Activated naive CD8-positive, alpha-beta T cell treated with anti-CD3 and anti-CD28 coated beads, Interleukin-2, amount 50 U/mL, for 24 hours (primary cell): ENCODE results near the gene SLCO4A1.
"Not testable (repeated sequence)": the region's sequence is repeated elsewhere in the genome, so short reads cannot be mapped to it uniquely, and the experiment has no call there.

Experiments used
- ATAC-seq: fragments of 150-1000 bp; cut with Tn5 transposase; one replicate; pipeline ENCODE4 v1.10.0; 2021
- DNase-seq: peaks from one replicate; pipeline ENCODE4 v3.0.0; 2021
- H3K27ac Mint-ChIP-seq: one replicate; pipeline ENCODE4 v1.8.0; 2021; ENCODE audit warnings: mild to moderate bottlenecking, mixed read lengths
- H3K27me3 Mint-ChIP-seq: one replicate; pipeline ENCODE4 v1.8.0; 2021; ENCODE audit warnings: mixed read lengths
- H3K36me3 Mint-ChIP-seq: one replicate; pipeline ENCODE4 v1.8.0; 2021; ENCODE audit warnings: low read depth, mixed read lengths
- H3K4me1 Mint-ChIP-seq: one replicate; pipeline ENCODE4 v1.8.0; 2021; ENCODE audit warnings: mixed read lengths
- H3K4me3 Mint-ChIP-seq: one replicate; pipeline ENCODE4 v1.8.0; 2021; ENCODE audit warnings: mild to moderate bottlenecking, moderate library complexity, mixed read lengths
- H3K9me3 Mint-ChIP-seq: one replicate; pipeline ENCODE4 v1.8.0; 2021; ENCODE audit warnings: mixed read lengths

The SLCO4A1 gene

GRCh38 chr20:62623488-62624324 is 18.6 kb upstream of the SLCO4A1 start:
- ATAC-seq (peak; percentile 83), DNase-seq (peak; percentile 95)
- peak overlapping the region; percentile 68 for H3K4me3 Mint-ChIP-seq
- no peaks in the 10 kb centered on the region for H3K9me3 Mint-ChIP-seq
- no peaks in the 10 kb centered on the region for H3K27me3 Mint-ChIP-seq
- peaks cover 51% of the 10 kb centered on the region for H3K4me1 Mint-ChIP-seq
- no peaks in the 10 kb centered on the region for H3K36me3 Mint-ChIP-seq
- H3K27ac Mint-ChIP-seq = peak overlapping the region; percentile 98

GRCh38 chr20:62624325-62624690 is 18.0 kb upstream of the SLCO4A1 start:
- Mint-ChIP-seq H3K36me3 (no peaks in the 10 kb centered on the region), H3K4me1 (peaks cover 46% of the 10 kb centered on the region), H3K27ac (no peak overlapping the region), H3K9me3 (no peaks in the 10 kb centered on the region), H3K27me3 (no peaks in the 10 kb centered on the region), H3K4me3 (no peak overlapping the region)
- ATAC-seq = no peak
- DNase-seq = peak; percentile 21

- no peaks in the 10 kb centered on the region for H3K36me3 Mint-ChIP-seq
- DNase-seq (no peak), ATAC-seq (no peak)
- H3K9me3 Mint-ChIP-seq = no peaks in the 10 kb centered on the region
- no peak overlapping the region for H3K27ac Mint-ChIP-seq
- H3K4me3 Mint-ChIP-seq = no peak overlapping the region
- H3K4me1 Mint-ChIP-seq = peaks cover 43% of the 10 kb centered on the region
- H3K27me3 Mint-ChIP-seq = no peaks in the 10 kb centered on the region
Measured at GRCh38 chr20:62624719-62625453, 17.4 kb upstream of the SLCO4A1 start.

- Mint-ChIP-seq H3K27ac (no peak overlapping the region), H3K36me3 (no peaks in the 10 kb centered on the region), H3K4me1 (peaks cover 38% of the 10 kb centered on the region), H3K27me3 (no peaks in the 10 kb centered on the region), H3K9me3 (no peaks in the 10 kb centered on the region), H3K4me3 (no peak overlapping the region)
- DNase-seq (no peak), ATAC-seq (no peak)
Measured at GRCh38 chr20:62625516-62625915, 16.8 kb upstream of the SLCO4A1 start.

- H3K27me3 Mint-ChIP-seq = no peaks in the 10 kb centered on the region
- H3K27ac Mint-ChIP-seq = no peak overlapping the region
- H3K9me3 Mint-ChIP-seq = no peaks in the 10 kb centered on the region
- DNase-seq = no peak
- no peak for ATAC-seq
- no peaks in the 10 kb centered on the region for H3K36me3 Mint-ChIP-seq
- peaks cover 38% of the 10 kb centered on the region for H3K4me1 Mint-ChIP-seq
- no peak overlapping the region for H3K4me3 Mint-ChIP-seq
Measured at GRCh38 chr20:62625921-62626547, 16.3 kb upstream of the SLCO4A1 start.

- not testable (repeated sequence) for H3K27ac Mint-ChIP-seq, H3K36me3 Mint-ChIP-seq, H3K27me3 Mint-ChIP-seq, DNase-seq, H3K9me3 Mint-ChIP-seq, ATAC-seq, H3K4me3 Mint-ChIP-seq
- H3K4me1 Mint-ChIP-seq = peaks cover 31% of the 10 kb centered on the region
Measured at GRCh38 chr20:62627425-62627824, 14.9 kb upstream of the SLCO4A1 start.

GRCh38 chr20:62627901-62628612 is 14.2 kb upstream of the SLCO4A1 start:
- Mint-ChIP-seq H3K9me3 (no peaks in the 10 kb centered on the region), H3K4me1 (peaks cover 25% of the 10 kb centered on the region), H3K27me3 (peaks cover 5% of the 10 kb centered on the region), H3K4me3 (no peak overlapping the region), H3K36me3 (no peaks in the 10 kb centered on the region), H3K27ac (no peak overlapping the region)
- DNase-seq (no peak), ATAC-seq (no peak)

GRCh38 chr20:62628691-62629090 is 13.6 kb upstream of the SLCO4A1 start:
- H3K9me3 Mint-ChIP-seq = no peaks in the 10 kb centered on the region
- no peak for ATAC-seq
- no peak overlapping the region for H3K27ac Mint-ChIP-seq
- peaks cover 18% of the 10 kb centered on the region for H3K4me1 Mint-ChIP-seq
- no peaks in the 10 kb centered on the region for H3K36me3 Mint-ChIP-seq
- no peak overlapping the region for H3K4me3 Mint-ChIP-seq
- DNase-seq = no peak
- H3K27me3 Mint-ChIP-seq = peaks cover 7% of the 10 kb centered on the region

GRCh38 chr20:62629864-62630470 is 12.3 kb upstream of the SLCO4A1 start:
- no peak for ATAC-seq
- Mint-ChIP-seq H3K36me3 (no peaks in the 10 kb centered on the region), H3K27me3 (peaks cover 7% of the 10 kb centered on the region), H3K27ac (no peak overlapping the region), H3K9me3 (no peaks in the 10 kb centered on the region), H3K4me1 (peaks cover 8% of the 10 kb centered on the region), H3K4me3 (no peak overlapping the region)
- no peak for DNase-seq

GRCh38 chr20:62631336-62632308 is 10.7 kb upstream of the SLCO4A1 start:
- DNase-seq = no peak
- Mint-ChIP-seq H3K27me3 (peaks cover 17% of the 10 kb centered on the region), H3K9me3 (no peaks in the 10 kb centered on the region), H3K4me1 (peaks cover 8% of the 10 kb centered on the region), H3K4me3 (no peak overlapping the region), H3K27ac (no peak overlapping the region), H3K36me3 (no peaks in the 10 kb centered on the region)
- ATAC-seq = no peak

GRCh38 chr20:62632575-62633090 is 9.7 kb upstream of the SLCO4A1 start:
- Mint-ChIP-seq H3K36me3 (no peaks in the 10 kb centered on the region), H3K9me3 (no peaks in the 10 kb centered on the region), H3K4me3 (no peak overlapping the region), H3K27me3 (peaks cover 17% of the 10 kb centered on the region), H3K4me1 (peaks cover 8% of the 10 kb centered on the region), H3K27ac (peak overlapping the region; percentile 19)
- ATAC-seq (no peak), DNase-seq (no peak)

- Mint-ChIP-seq H3K27me3 (peaks cover 17% of the 10 kb centered on the region), H3K4me3 (no peak overlapping the region), H3K27ac (no peak overlapping the region), H3K36me3 (no peaks in the 10 kb centered on the region), H3K9me3 (no peaks in the 10 kb centered on the region), H3K4me1 (peaks cover 1% of the 10 kb centered on the region)
- DNase-seq = no peak
- ATAC-seq = no peak
Measured at GRCh38 chr20:62633598-62634329, 8.5 kb upstream of the SLCO4A1 start.
